A172 (cell line): Measurements from ENCODE around the gene CSGALNACT2. TPM values are rescaled to one million over a fixed set of nuclear protein-coding genes. Genes with fewer than 3 reads are reported as not detected.
A peak's percentile ranks its signal among the peaks of the same experiment; 100 is the strongest.

Experiments
- DNase-seq: peaks from one replicate; pipeline ENCODE4 v3.0.0-alpha.2; 2015; ENCODE audit warnings: low spot score
- total RNA-seq: library from RNA; depleted of rRNA; stranded (reverse); fragments of >200 nt; shearing (Covaris generic); gene quantifications from 2 replicates; pipeline ENCODE4 v1.2.3, GENCODE V29; 2014

Gene CSGALNACT2
- total RNA-seq, 1 experiment from 2014 or later = 15.4 TPM

DNA sequence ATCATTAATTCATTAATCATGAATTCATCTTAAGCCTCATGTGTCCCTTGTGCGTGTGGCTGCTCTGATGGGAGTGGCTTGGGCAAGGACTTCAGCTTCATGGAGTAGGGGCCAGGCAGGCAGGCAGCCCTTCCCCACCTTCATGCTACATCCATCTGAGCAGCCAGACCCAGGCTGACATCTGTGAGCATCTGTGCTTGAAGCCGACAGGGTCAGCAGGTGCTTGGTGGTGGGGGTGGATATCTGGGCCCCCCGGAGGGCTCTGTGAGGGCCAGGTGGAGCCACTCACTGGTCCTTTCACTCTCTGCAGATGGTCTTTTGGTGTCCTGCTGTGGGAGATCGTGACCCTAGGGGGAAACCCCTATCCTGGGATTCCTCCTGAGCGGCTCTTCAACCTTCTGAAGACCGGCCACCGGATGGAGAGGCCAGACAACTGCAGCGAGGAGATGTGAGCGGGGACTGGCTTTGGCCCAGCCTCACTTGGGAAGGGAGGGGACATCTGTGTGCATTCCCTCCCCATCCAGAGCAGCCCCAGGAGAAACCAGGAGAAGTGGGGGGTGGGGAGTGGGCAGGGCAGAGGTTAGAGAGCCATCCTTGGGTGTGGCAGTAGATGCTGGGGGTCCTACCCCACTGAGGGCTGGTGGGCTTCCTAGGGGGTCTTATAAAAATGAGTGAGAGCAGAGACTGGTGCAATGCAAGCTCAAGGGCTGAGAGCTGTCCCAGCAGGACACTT lies 14.7 kb upstream of the CSGALNACT2 start:
- no peak for DNase-seq

DNA sequence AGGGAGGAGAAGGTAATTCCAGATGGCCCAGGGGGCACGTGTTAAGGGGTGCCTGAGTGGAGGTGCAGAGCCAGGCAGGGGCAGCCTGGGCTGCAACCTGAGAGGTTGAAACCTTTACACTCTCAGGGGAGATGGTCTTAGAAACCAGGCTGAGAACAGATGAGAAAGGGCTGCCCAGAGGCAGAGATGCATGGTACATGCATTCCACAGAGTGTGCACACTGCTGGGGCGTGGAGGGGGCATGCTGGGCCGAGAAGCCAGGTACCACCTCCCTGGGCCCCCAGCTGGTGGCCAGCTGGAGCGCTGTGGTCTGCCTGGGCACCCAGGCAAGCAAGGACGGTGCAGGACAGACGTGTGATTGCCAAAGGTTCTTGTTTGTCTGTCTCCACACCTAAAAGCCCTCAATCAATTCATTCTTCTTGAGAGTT lies 14.1 kb upstream of the CSGALNACT2 start:
- no peak for DNase-seq

DNA sequence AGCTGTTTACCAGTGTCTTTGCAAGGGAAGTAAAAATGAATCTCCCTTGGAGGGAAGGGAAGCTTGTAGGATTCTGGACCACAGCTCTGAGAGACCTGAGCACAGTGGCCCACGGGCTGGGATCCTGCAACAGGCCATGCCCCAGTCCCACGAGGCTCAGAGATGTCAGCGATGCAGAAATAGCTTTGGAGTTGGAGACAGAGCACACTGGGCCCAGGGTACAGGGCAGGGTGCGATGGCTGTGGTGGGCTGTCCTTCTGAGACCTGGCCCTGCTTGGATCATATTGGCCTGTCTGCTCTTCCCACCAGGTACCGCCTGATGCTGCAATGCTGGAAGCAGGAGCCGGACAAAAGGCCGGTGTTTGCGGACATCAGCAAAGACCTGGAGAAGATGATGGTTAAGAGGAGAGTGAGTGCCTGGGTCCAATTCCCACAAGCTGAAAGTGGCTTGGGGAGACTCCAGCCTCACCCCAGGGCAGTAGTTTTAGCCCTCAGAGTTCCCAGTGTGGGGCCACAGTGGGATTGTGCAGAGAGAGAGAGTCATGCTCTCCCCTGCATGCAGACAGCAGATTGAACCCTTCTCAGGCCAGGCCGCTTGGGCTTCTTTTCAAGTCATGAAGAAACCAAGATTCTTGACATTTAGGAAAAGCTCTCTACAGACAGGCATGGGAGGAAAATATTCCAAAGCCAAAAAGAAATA lies 13.5 kb upstream of the CSGALNACT2 start:
- no peak for DNase-seq

DNA sequence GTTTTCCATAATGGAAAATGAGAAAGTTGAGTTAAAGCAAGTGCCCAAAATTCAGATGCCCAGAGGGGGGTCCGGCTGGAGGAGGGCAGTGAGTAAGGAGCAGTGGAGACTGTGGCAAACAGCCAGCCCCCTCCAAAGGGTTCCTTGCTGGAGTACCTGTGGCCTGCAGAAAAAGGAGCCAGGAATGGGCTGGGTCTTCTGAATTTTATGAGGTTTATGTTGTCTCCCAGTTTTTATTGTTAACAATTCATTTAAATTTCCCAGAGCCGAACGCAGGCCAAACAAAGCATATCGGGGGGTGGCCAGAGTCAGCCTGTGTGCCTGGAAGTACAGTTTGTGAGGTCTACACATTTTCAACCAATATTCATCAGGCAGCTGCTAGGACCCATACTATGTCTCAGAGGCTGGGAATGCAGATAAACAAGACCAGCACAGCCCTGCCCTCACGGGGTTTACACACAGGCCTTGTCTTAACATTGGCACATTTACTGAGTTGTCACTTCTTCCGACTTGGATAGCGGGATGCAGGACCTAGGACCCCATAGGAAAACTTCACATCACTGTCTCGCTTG lies 12.9 kb upstream of the CSGALNACT2 start:
- DNase-seq = no peak

DNA sequence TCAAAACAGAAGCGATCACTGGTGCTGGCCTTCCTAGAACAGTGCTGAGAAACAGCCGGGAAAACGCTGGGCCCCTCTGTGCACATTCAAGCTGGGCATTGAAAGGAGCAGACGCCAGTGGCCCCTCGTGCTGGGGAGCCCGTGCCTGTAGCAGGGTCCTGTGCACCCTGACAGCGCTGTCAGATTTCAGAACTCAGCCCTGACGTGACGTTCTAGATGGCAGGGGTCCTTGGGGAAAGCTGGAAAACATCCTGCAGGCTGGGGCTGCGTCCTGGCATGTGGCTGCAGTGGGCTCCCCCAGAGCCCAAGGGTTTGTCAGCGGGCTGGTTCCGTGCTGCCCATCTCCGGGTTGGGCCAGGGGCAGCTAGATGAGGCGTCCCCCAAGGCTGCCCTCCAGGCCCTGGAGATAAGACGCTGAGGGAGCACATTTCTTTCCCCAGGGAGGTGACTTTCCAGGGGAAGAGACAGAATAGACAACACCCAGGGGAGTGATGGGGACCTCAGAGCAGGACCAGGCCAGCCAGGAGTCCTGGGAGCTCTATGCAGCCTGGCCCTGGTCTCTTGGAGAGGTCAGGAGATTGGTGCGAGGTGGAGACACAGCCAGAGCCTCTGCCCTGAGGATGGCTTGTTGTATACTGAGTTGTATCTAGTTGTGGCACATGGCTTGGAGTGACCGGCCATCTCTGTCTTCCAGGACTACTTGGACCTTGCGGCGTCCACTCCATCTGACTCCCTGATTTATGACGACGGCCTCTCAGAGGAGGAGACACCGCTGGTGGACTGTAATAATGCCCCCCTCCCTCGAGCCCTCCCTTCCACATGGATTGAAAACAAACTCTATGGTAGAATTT lies 12.1 kb upstream of the CSGALNACT2 start:
- DNase-seq = no peak

DNA sequence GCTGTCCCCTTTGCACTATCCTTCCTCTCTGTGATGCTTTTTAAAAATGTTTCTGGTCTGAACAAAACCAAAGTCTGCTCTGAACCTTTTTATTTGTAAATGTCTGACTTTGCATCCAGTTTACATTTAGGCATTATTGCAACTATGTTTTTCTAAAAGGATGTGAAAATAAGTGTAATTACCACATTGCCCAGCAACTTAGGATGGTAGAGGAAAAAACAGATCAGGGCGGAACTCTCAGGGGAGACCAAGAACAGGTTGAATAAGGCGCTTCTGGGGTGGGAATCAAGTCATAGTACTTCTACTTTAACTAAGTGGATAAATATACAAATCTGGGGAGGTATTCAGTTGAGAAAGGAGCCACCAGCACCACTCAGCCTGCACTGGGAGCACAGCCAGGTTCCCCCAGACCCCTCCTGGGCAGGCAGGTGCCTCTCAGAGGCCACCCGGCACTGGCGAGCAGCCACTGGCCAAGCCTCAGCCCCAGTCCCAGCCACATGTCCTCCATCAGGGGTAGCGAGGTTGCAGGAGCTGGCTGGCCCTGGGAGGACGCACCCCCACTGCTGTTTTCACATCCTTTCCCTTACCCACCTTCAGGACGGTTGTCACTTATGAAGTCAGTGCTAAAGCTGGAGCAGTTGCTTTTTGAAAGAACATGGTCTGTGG lies 11.4 kb upstream of the CSGALNACT2 start:
- no peak for DNase-seq

DNA sequence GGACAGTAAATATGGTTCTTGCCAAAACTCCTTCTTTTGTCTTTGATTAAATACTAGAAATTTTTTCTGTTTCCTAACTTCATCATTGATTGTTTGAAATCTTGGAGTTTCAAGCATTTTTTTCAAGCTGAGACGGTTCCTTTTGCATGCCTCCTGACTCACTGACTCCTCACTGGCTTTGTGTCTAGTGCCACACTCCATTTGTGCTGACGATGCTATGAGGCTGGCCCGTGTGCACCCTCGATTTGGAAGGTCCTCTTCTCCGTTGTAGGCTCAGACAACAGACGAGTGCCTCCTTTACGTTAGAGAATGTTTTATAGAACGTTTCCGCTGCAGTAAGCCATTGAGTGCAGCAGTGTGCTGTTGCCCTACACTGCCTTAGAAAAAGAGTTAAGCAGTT lies 10.8 kb upstream of the CSGALNACT2 start:
- no peak for DNase-seq

DNA sequence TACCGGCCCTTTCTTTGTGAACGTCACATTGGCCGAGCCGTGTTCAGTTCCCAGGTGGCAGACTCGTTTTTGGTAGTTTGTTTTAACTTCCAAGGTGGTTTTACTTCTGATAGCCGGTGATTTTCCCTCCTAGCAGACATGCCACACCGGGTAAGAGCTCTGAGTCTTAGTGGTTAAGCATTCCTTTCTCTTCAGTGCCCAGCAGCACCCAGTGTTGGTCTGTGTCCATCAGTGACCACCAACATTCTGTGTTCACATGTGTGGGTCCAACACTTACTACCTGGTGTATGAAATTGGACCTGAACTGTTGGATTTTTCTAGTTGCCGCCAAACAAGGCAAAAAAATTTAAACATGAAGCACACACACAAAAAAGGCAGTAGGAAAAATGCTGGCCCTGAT lies 9.9 kb upstream of the CSGALNACT2 start:
- no peak for DNase-seq

DNA sequence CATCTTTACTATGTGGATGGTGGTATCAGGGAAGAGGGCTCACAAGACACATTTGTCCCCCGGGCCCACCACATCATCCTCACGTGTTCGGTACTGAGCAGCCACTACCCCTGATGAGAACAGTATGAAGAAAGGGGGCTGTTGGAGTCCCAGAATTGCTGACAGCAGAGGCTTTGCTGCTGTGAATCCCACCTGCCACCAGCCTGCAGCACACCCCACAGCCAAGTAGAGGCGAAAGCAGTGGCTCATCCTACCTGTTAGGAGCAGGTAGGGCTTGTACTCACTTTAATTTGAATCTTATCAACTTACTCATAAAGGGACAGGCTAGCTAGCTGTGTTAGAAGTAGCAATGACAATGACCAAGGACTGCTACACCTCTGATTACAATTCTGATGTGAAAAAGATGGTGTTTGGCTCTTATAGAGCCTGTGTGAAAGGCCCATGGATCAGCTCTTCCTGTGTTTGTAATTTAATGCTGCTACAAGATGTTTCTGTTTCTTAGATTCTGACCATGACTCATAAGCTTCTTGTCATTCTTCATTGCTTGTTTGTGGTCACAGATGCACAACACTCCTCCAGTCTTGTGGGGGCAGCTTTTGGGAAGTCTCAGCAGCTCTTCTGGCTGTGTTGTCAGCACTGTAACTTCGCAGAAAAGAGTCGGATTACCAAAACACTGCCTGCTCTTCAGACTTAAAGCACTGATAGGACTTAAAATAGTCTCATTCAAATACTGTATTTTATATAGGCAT lies 9.1 kb upstream of the CSGALNACT2 start:
- DNase-seq = peak; percentile 87

DNA sequence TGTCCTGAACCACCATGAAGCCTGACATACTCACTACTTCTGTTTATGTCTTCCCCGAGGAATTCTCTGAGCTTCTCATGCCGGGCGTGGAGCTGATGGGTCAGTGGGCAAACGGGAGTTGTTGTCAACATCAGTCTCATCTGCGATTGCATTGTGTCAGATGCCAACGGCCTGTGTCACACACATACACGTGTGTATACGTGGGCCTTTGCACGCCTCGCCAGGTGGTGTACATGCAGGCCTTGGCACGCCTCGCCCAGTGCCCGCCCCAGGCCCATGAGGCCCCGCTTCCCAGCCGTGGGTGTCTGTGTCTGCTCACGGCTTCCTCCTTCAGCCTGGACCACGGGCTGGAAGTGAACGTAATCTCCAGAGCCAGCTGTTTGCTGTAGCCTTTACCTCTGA lies 7.5 kb upstream of the CSGALNACT2 start:
- DNase-seq = no peak

DNA sequence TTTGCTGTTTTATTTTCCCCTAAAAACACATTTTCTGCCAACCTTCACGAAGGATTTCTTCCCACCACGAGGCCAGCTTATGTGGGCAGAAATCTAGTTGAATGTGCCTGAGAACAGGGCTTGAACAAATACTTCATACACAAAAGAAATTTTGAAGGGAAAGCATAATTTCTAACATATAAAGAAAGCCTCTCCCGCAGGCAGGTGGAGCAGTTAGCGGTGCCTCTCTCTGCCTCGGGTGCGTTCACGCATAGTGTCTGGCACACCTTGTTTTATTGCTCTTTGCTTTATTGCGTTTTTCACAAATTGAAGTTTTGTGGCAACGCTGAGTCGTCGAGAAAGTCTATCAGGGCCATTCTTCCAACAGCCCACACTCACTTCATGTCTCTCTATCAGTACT lies 7.0 kb upstream of the CSGALNACT2 start:
- no peak for DNase-seq

DNA sequence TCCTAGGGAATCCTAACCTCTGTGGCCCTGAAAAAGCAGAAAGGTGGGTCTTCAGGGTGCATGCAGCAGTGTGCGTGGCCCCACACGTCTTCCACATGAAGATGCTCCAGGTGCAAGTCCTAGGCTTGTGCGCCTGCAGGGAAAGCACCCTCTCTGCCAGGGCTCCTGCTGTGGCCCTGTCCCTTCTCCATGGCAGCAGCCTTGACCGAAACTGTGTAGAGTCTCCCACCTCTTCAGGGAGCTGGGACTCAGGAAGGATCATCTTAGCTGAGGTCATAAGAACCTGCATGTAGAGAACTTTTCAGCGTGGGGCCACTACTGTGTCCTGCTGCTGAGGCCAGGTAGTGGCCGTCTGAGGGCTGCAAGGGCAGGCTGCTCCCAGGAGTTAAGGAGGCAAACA lies 6.3 kb upstream of the CSGALNACT2 start:
- DNase-seq = no peak

DNA sequence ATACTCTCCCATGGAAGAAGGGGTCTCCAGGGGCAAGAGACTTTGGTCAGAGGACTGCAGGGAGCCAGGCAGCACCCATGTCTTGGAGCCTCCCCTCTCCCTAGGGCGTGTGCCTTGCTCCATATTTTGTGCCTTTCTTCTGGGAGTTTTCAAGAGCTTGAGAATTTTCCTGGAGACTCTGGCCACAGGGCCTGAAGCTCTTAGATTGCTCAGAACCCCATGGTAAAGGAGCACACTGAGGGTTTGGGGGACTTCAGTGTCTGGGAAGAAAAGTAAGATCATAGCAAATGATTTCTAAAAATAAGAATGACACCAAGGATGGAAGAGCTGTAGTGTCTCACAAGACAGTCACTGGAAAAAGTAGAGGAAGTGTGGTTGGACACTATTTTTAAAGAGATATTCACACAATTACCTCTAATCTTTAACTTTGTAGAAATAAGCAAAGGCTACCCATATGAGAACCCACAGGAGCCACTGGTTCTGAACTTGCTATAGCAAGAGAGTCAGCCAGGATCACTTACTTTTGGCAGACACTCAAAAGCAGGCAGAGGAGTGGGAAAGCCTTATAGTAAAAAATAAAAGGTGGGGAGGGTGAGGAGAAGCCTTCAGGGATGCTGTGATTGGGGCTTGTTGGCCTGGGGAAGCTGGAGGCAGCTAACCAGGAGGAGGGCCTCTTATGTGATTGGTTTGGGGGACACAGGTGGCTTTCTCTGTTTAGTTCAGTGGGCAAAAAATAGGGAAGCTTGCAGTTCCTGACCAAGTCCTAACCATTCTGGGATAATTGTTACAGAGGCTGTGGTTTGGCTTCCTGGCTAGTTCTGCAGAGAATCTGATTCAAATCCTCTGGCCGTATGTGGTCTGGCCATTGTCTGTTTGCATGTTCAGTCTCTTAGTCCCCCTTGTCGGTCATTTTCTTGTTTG lies 5.1 kb upstream of the CSGALNACT2 start:
- no peak for DNase-seq

DNA sequence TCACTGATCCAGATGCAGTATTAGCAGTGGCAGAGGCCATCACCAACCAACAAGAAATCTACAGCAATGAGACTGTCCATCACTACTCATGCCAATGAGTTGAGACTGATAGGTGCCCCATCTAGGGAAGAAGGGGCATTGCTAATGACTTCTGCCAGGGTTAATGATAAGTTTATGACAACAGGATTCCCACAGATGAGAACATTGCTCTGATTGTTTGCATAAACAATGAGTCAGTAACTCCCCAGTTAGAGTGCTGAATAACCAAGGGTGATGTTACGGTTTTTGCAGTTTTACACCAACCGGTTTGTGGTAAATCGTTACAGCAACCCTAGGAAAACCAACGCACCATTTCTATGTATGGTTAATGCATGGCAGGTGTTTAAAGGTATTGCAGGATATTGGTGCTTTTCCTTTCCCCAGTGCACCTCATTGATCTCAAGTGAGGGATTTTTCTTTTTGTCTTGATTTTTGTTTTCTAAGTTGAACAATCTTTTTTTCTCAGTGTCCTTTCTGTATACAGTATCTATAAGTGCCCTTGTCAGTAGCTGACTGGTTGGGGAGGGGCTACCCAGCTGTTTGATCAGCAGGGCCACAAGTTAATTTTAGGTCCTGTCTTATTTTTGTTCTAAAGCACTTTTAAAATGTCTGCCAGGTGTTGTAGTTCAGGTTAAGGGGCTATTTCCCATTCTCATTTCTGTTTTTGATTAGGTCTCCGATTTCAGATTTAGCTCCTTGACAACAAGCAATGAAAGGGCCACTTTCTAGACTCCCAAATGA lies 3.9 kb upstream of the CSGALNACT2 start:
- no peak for DNase-seq

DNA sequence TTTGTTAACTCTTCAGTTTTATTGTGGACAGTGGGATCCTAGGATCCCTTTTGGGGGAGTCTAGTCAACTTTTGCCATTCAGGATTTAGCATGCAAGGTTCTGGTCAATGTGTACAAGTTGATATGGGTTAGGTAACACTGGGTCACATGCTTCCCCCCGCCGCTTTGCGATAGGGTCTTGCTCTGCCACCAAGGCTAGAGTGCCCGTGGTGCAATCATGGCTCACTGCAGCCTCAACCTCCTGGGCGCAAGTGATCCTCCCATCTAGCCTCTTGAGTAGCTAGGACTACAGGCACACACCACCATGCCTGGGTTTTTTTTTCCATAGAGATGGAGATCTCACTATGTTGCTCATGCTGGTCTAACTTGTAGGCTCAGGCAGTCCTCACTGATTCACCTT lies 3.2 kb upstream of the CSGALNACT2 start:
- DNase-seq = no peak

DNA sequence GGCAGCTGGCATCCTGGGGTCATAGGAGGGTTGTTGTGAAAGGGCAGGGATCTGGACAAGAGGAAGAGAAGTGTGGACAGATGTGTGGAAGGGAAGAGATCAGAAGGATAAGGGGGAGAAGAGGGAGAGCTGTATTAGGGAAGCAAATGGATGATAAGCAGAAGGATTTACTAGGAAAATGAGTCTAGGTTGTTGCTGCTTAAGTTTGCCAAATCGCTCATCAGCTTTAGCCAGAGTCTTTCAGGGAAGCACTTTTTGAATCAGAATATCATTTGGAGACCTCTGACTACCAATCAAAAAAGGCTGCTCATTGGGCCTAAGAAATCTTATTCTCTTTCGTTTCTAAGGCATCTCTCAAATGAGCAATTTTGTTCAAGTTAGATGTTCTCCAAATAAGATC lies 2.6 kb upstream of the CSGALNACT2 start:
- no peak for DNase-seq

DNA sequence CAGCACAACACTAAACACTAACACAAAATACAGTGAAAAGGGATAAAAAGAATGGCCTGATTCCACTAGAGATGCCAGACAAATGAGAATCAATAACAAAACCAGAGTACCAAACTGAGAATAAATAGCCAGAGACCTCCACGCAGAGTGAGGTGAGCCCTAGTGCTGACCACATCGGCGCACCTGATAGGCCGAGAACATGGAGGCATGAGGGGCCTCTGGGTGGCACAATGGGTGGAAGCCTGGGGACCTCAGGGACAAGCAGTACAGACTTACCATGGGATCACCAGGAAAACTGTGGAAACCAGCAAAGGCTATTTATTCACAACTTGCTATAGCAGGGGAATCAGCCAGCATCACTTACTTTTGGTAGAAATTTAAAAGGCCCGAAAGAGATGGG lies 1.8 kb upstream of the CSGALNACT2 start:
- no peak for DNase-seq

DNA sequence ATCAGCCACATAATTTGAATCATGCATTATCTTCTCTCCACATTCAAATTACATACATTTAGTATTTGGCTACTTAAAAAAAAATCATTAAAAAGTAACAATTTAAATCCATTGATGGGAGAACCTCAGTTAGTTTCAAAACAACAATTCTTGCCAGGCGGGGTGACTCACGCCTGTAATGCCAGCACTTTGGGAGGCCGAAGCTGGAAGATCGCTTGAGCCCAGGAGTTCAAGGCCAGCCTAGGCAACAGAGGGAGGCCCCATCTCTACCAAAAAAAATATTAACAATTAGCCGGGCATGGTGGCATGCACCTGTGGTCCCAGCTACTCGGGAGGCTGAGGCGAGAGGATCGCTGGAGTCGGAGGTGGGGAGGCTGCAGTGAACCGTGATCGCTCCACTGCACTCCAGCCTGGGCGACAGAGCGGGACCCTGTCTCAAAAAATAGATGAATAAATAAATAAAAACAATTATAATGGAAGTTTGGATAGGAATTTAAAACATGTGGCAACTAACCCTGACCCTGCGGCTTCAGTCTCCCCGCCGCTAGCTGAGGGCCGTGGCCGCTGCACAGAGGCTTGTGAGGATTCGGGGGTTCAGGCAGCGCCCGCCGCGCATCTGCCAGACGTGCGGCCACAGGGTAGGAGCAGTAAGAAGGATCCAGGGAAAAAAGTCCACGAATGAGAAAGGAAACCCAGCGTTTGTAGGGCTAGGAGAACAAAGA lies 1.1 kb upstream of the CSGALNACT2 start:
- peak; percentile 32 for DNase-seq

DNA sequence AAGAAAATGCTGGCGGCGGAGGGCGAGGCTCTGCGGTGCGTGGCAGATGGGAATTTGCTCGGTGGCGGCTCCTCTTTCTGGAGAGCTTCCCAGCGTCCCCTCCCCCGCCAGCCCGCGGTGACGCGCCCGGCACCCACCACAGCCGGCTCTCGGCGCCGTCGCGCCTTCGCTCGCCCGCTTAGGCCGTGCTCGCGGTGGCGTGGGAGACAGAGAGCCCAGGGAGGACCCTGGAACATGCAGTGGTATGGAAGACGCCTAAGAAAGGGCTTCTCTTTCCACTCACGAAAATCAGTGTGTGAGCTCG lies 576 bp upstream of the CSGALNACT2 start:
- peak; percentile 26 for DNase-seq
